HEK293 (cell line): ENCODE results near the gene RGS9BP.
A peak's percentile ranks its signal among the peaks of the same experiment; 100 is the strongest.

Experiments
- CTCF ChIA-PET: fragments of 350-600 bp; formaldehyde crosslinking; extraction: SDS; loops from one replicate; lab custom pipeline; 2021; ENCODE audit warnings: antibody characterized with exemption; lab: Yijun Ruan, JAX
- POLR2A ChIA-PET: fragments of 300-600 bp; formaldehyde crosslinking; extraction: SDS; loops from one replicate; lab custom pipeline; 2020; ENCODE audit warnings: antibody characterized with exemption, inconsistent platforms; lab: Yijun Ruan, JAX
- H3K27ac ChIP-seq: fragments of 200-500 bp; sonication (Bioruptor generic); 2 replicates; pipeline ENCODE4 v1.5.1; 2014; ENCODE audit warnings: low read depth, low read length, control low read depth, inconsistent platforms; ENCODE audit errors: extremely low read depth
- H3K36me3 ChIP-seq, 2 experiments: fragments of 200-500 bp in 1 of 2; sonication (Bioruptor generic) in 1 of 2; 1 replicate in 1 of 2; 2 replicates in 1 of 2; pipeline ENCODE4 v1.5.1; 2014 to 2017; ENCODE audit warnings: inconsistent platforms in 2 of 2, low read length in 2 of 2; ENCODE audit not compliant: control insufficient read depth in 2 of 2, insufficient read depth in 1 of 2
- H3K4me1 ChIP-seq: fragments of 200-500 bp; sonication (Bioruptor generic); 2 replicates; pipeline ENCODE4 v1.5.1; 2014; ENCODE audit warnings: mild to moderate bottlenecking, low read length, inconsistent platforms; ENCODE audit not compliant: control insufficient read depth, insufficient read depth
- H3K4me3 ChIP-seq: 2 replicates; pipeline ENCODE4 v1.5.1; 2011; ENCODE audit warnings: low read depth, mild to moderate bottlenecking, control low read depth, low read length, moderate library complexity
- H3K9me3 ChIP-seq: fragments of 200-500 bp; sonication (Bioruptor generic); 2 replicates; pipeline ENCODE4 v1.5.1; 2014; ENCODE audit warnings: low read depth, low read length, inconsistent platforms; ENCODE audit not compliant: control insufficient read depth, insufficient read depth
- BCL11A ChIP-seq: fragments of 450-650 bp; formaldehyde crosslinking; IDR thresholded peaks from 2 replicates; pipeline ENCODE4 v1.5.1; 2016; ENCODE audit warnings: low read depth, missing biosample characterization, missing genetic modification characterization
- PRDM6 ChIP-seq: fragments of 450-650 bp; formaldehyde crosslinking; IDR thresholded peaks from 2 replicates; pipeline ENCODE4 v1.5.1; 2017; ENCODE audit warnings: missing biosample characterization, missing genetic modification characterization
- ZBTB44 ChIP-seq: fragments of 450-650 bp; IDR thresholded peaks from 2 replicates; pipeline ENCODE4 v1.5.1; 2018; ENCODE audit warnings: missing biosample characterization, mild to moderate bottlenecking, missing genetic modification characterization
- ZBTB6 ChIP-seq: fragments of 450-650 bp; formaldehyde crosslinking; IDR thresholded peaks from 2 replicates; pipeline ENCODE4 v1.5.1; 2017; ENCODE audit warnings: missing biosample characterization, missing genetic modification characterization
- ZBTB8A ChIP-seq: fragments of 450-650 bp; formaldehyde crosslinking; IDR thresholded peaks from 2 replicates; pipeline ENCODE4 v1.5.1; 2016; ENCODE audit warnings: missing biosample characterization, missing genetic modification characterization
- ZFP37 ChIP-seq: fragments of 450-650 bp; formaldehyde crosslinking; IDR thresholded peaks from 2 replicates; pipeline ENCODE4 v1.5.1; 2016; ENCODE audit warnings: missing biosample characterization, missing genetic modification characterization
- ZNF202 ChIP-seq: fragments of 450-650 bp; formaldehyde crosslinking; IDR thresholded peaks from 2 replicates; pipeline ENCODE4 v1.5.1; 2016; ENCODE audit warnings: missing biosample characterization, missing genetic modification characterization, borderline replicate concordance
- ZNF280C ChIP-seq: fragments of 450-650 bp; formaldehyde crosslinking; IDR thresholded peaks from 2 replicates; pipeline ENCODE4 v1.5.1; 2016; ENCODE audit warnings: missing biosample characterization, missing genetic modification characterization
- ZNF324 ChIP-seq: fragments of 450-650 bp; formaldehyde crosslinking; IDR thresholded peaks from 2 replicates; pipeline ENCODE4 v1.5.1; 2016; ENCODE audit warnings: missing biosample characterization, missing genetic modification characterization
- ZNF341 ChIP-seq: fragments of 450-650 bp; formaldehyde crosslinking; IDR thresholded peaks from 2 replicates; pipeline ENCODE4; 2016; ENCODE audit warnings: low read depth, missing biosample characterization, missing genetic modification characterization
- ZNF350 ChIP-seq: fragments of 450-650 bp; formaldehyde crosslinking; IDR thresholded peaks from 2 replicates; pipeline ENCODE4 v1.5.0; 2017; ENCODE audit warnings: missing biosample characterization, mild to moderate bottlenecking, missing genetic modification characterization
- ZNF544 ChIP-seq: fragments of 450-650 bp; formaldehyde crosslinking; IDR thresholded peaks from 2 replicates; pipeline ENCODE4 v1.5.0; 2017; ENCODE audit warnings: missing biosample characterization, missing genetic modification characterization
- ZNF548 ChIP-seq: fragments of 450-650 bp; formaldehyde crosslinking; IDR thresholded peaks from 2 replicates; pipeline ENCODE4 v1.5.1; 2016; ENCODE audit warnings: missing biosample characterization, missing genetic modification characterization
- ZNF549 ChIP-seq: fragments of 450-650 bp; IDR thresholded peaks from 2 replicates; pipeline ENCODE4 v1.5.1; 2018; ENCODE audit warnings: missing biosample characterization, missing genetic modification characterization, mild to moderate bottlenecking, inconsistent platforms, moderate library complexity
- ZNF561 ChIP-seq: fragments of 450-650 bp; IDR thresholded peaks from 2 replicates; pipeline ENCODE4 v1.5.1; 2018; ENCODE audit warnings: missing biosample characterization, missing genetic modification characterization, borderline replicate concordance
- ZNF580 ChIP-seq: fragments of 450-650 bp; formaldehyde crosslinking; IDR thresholded peaks from 2 replicates; pipeline ENCODE4 v1.5.1; 2016; ENCODE audit warnings: missing biosample characterization, missing genetic modification characterization
- ZNF585B ChIP-seq: fragments of 450-650 bp; formaldehyde crosslinking; IDR thresholded peaks from 2 replicates; pipeline ENCODE4 v1.5.1; 2016; ENCODE audit warnings: missing biosample characterization, missing genetic modification characterization

The RGS9BP gene

GRCh38 chr19:32666084-32666483 lies 9.6 kb upstream of the RGS9BP start (continued):
- TF ChIP-seq ZNF202 (no peak), ZBTB6 (no peak), ZNF585B (tag by site-specific recombination) (no peak), ZNF324 (no peak), ZFP37 (tag by site-specific recombination) (no peak), ZNF350 (tag by site-specific recombination) (no peak), ZNF280C (tag by site-specific recombination) (no peak), ZNF548 (tag by site-specific recombination) (no peak), ZNF549 (no peak)

- H3K9me3 ChIP-seq = no peaks in the 10 kb centered on the region
- TF ChIP-seq ZNF561 (tag by site-specific recombination) (0 out of 2 replicates have a peak, but pooled peaks have one; percentile 24), ZBTB44 (tag by site-specific recombination) (peak; percentile 47; the same call in 1 of the 2 replicates), BCL11A (tag by site-specific recombination) (no peak), PRDM6 (tag by site-specific recombination) (peak; percentile 69; the same call in 1 of the 2 replicates), ZNF580 (no peak), ZBTB8A (tag by site-specific recombination) (0 out of 2 replicates have a peak, but pooled peaks have one; percentile 10)
- H3K27ac ChIP-seq = no peak overlapping the region
- ChIA-PET CTCF (interaction anchor here (0.9 to 2.0 kb wide), 4 partner anchors 12 to 307 kb away, joined by 3 to 10 read pairs (median 4); no protein-coding TSS in a partner anchor), POLR2A (no interaction called here)
- H3K4me3 ChIP-seq = no peak overlapping the region
- peaks cover 30% of the 10 kb centered on the region for H3K4me1 ChIP-seq
- peaks cover 5 to 49% of the 10 kb centered on the region in 2 experiments for H3K36me3 ChIP-seq
These were observed 6.3 kb upstream of the RGS9BP start for GRCh38 chr19:32669310-32669709.

GRCh38 chr19:32671883-32672593 lies 3.6 kb upstream of the RGS9BP start:
- H3K4me1 ChIP-seq = peaks cover 36% of the 10 kb centered on the region
- TF ChIP-seq ZNF341 = peak; percentile 60
- TF ChIP-seq ZNF544 = no peak
- CTCF ChIA-PET = interaction anchor here (0.7 kb wide), 1 partner anchor 314 kb away, joined by 3 read pairs; no protein-coding TSS in a partner anchor
- H3K36me3 ChIP-seq = peaks cover under 1 to 27% of the 10 kb centered on the region in 2 experiments
- H3K9me3 ChIP-seq = no peaks in the 10 kb centered on the region
- H3K27ac ChIP-seq = no peak overlapping the region
- H3K4me3 ChIP-seq = no peak overlapping the region
- POLR2A ChIA-PET = no interaction called here
